IPS-NIHi7 (cell line): ENCODE measurements around the gene LRRC75A.
A peak's percentile ranks its signal among the peaks of the same experiment; 100 is the strongest.
"Not testable (repeated sequence)": the region's sequence is repeated elsewhere in the genome, so short reads cannot be mapped to it uniquely, and the experiment has no call there.

Source experiments
- DNase-seq: peaks from one replicate; pipeline ENCODE4 v3.0.0; 2012; ENCODE audit warnings: mixed read lengths; ENCODE audit errors: extremely low spot score

Gene LRRC75A

GRCh38 chr17:16432017-16432416 is 60.0 kb downstream of the LRRC75A start:
- no peak for DNase-seq

GRCh38 chr17:16430650-16431049 is 61.3 kb downstream of the LRRC75A start:
- DNase-seq: no peak

- no peak for DNase-seq
These were observed 62.9 kb downstream of the LRRC75A start for GRCh38 chr17:16429083-16429482.

GRCh38 chr17:16428098-16428882 is 63.7 kb downstream of the LRRC75A start:
- DNase-seq: peak; percentile 82

GRCh38 chr17:16427020-16427419 is 65.0 kb downstream of the LRRC75A start:
- no peak for DNase-seq

- DNase-seq: no peak
These were observed 66.0 kb downstream of the LRRC75A start for GRCh38 chr17:16425698-16426659.

GRCh38 chr17:16425202-16425601 is 66.8 kb downstream of the LRRC75A start:
- DNase-seq: no peak

- no peak for DNase-seq
These were observed 68.6 kb downstream of the LRRC75A start for GRCh38 chr17:16423226-16423872.

- DNase-seq: no peak
These were observed 69.6 kb downstream of the LRRC75A start for GRCh38 chr17:16422416-16422815.

- no peak for DNase-seq
These were observed 72.1 kb downstream of the LRRC75A start for GRCh38 chr17:16419929-16420271.

- peak; percentile 52 for DNase-seq
These were observed 72.7 kb downstream of the LRRC75A start for GRCh38 chr17:16419074-16419928.

- DNase-seq: no peak
These were observed 73.3 kb downstream of the LRRC75A start for GRCh38 chr17:16418685-16419068.

GRCh38 chr17:16417896-16418684 is 73.9 kb downstream of the LRRC75A start:
- DNase-seq: peak; percentile 17

GRCh38 chr17:16417399-16417798 is 74.6 kb downstream of the LRRC75A start:
- DNase-seq: no peak

- DNase-seq: peak; percentile 73
These were observed 76.7 kb downstream of the LRRC75A start, which contains the start of gene TRPV2 for GRCh38 chr17:16415031-16415924. TRPV2 (plus strand) TSS chr17:16415571; CDS start chr17:16417669, 2,098 bp downstream.

- peak; percentile 36 for DNase-seq
These were observed 83.9 kb downstream of the LRRC75A start for GRCh38 chr17:16407911-16408588.

GRCh38 chr17:16406742-16407674 is 85.0 kb downstream of the LRRC75A start:
- peak; percentile 83 for DNase-seq

- not testable (repeated sequence) for DNase-seq
These were observed 88.1 kb downstream of the LRRC75A start for GRCh38 chr17:16403847-16404246.
